IMR-90 (cell line): Measurements from ENCODE around the gene CBFA2T3. TPM values are rescaled to one million over a fixed set of nuclear protein-coding genes. Genes with fewer than 3 reads are reported as not detected.

Source experiments
- ATAC-seq: fragments of 200-7000 bp; cut with Tn5 transposase; 2 replicates; pipeline ENCODE4 v1.9.1; 2020; ENCODE audit warnings: low read depth, mild to moderate bottlenecking, moderate library complexity
- BruUV-seq: library from RNA; stranded (reverse); fragments of 400-500 nt; replicated peaks from 2 replicates; lab custom pipeline; 2021; lab: Mats Ljungman, UMichigan
- CTCF ChIA-PET: fragments of 300-600 bp; formaldehyde crosslinking; extraction: SDS; loops from one replicate; lab custom pipeline; 2021; ENCODE audit warnings: antibody characterized with exemption; lab: Yijun Ruan, JAX
- POLR2A ChIA-PET: fragments of 300-600 bp; sonication (Branson Sonifier 250); formaldehyde crosslinking; loops from one replicate; lab custom pipeline; 2022; ENCODE audit warnings: antibody characterized with exemption; ENCODE audit not compliant: unreplicated experiment; lab: Charles Lee
- DNase-seq: peaks from one replicate; pipeline ENCODE4 v3.0.0; 2013
- H2AFZ ChIP-seq: replicated peaks from 2 replicates; pipeline ENCODE3; 2013; ENCODE audit warnings: low read length, mild to moderate bottlenecking; ENCODE audit not compliant: poor library complexity
- H2AK5ac ChIP-seq: 2 replicates; pipeline ENCODE4 v1.6.1; 2013; ENCODE audit warnings: low read depth, low read length, inconsistent platforms
- H2AK9ac ChIP-seq: replicated peaks from 2 replicates; pipeline ENCODE3; 2013; ENCODE audit warnings: mild to moderate bottlenecking, low read depth, low read length, moderate library complexity; ENCODE audit not compliant: poor library complexity
- H2BK120ac ChIP-seq: 2 replicates; pipeline ENCODE4 v1.6.1; 2013; ENCODE audit warnings: low read depth, low read length, inconsistent platforms
- H2BK15ac ChIP-seq: 3 replicates; pipeline ENCODE4 v1.6.1; 2013; ENCODE audit warnings: low read depth, low read length, inconsistent platforms
- H2BK20ac ChIP-seq: 2 replicates; pipeline ENCODE4 v1.6.1; 2013; ENCODE audit warnings: low read depth, mild to moderate bottlenecking, inconsistent platforms, low read length, moderate library complexity
- H2BK5ac ChIP-seq: 2 replicates; pipeline ENCODE4 v1.6.1; 2013; ENCODE audit warnings: mild to moderate bottlenecking, low read depth, low read length, inconsistent platforms; ENCODE audit not compliant: poor library complexity, severe bottlenecking
- H3K14ac ChIP-seq: replicated peaks from 2 replicates; pipeline ENCODE4 v1.6.1; 2013; ENCODE audit warnings: low read depth, low read length, inconsistent platforms
- H3K18ac ChIP-seq: 2 replicates; pipeline ENCODE4 v1.6.1; 2013; ENCODE audit warnings: low read depth, low read length, control low read depth
- H3K23ac ChIP-seq: 2 replicates; pipeline ENCODE4 v1.6.1; 2013; ENCODE audit warnings: low read depth, low read length, inconsistent platforms
- H3K27ac ChIP-seq: 2 replicates; pipeline ENCODE4 v1.5.1; 2013; ENCODE audit warnings: mild to moderate bottlenecking, control low read depth, low read length; ENCODE audit not compliant: insufficient read depth
- H3K27me3 ChIP-seq: 2 replicates; pipeline ENCODE4 v1.6.1; 2013; ENCODE audit warnings: low read length; ENCODE audit not compliant: control insufficient read depth, insufficient read depth
- H3K36me3 ChIP-seq: 2 replicates; pipeline ENCODE4 v1.6.1; 2013; ENCODE audit warnings: low read length, mixed read lengths; ENCODE audit not compliant: control insufficient read depth, insufficient read depth
- H3K4ac ChIP-seq: 2 replicates; pipeline ENCODE4 v1.6.1; 2013; ENCODE audit warnings: low read depth, low read length, inconsistent platforms
- H3K4me1 ChIP-seq: 2 replicates; pipeline ENCODE4 v1.6.1; 2013; ENCODE audit warnings: low read length, mixed read lengths; ENCODE audit not compliant: control insufficient read depth, insufficient read depth
- H3K4me2 ChIP-seq: 2 replicates; pipeline ENCODE4 v1.6.1; 2013; ENCODE audit warnings: low read depth, mild to moderate bottlenecking, control low read depth, low read length, moderate library complexity
- H3K4me3 ChIP-seq: 2 replicates; pipeline ENCODE4 v1.5.1; 2013; ENCODE audit warnings: low read depth, mild to moderate bottlenecking, control low read depth, low read length, moderate library complexity; ENCODE audit not compliant: insufficient read depth
- H3K56ac ChIP-seq: 2 replicates; pipeline ENCODE4 v1.6.1; 2013; ENCODE audit warnings: low read length, inconsistent platforms; ENCODE audit not compliant: insufficient read depth; ENCODE audit errors: extremely low read depth
- H3K79me1 ChIP-seq, 2 experiments: 2 replicates each; pipeline ENCODE4 v1.6.1; 2013; ENCODE audit warnings: low read length in 2 of 2, inconsistent platforms in 1 of 2, low read depth in 1 of 2
- H3K9ac ChIP-seq: 2 replicates; pipeline ENCODE4 v1.6.1; 2013; ENCODE audit warnings: low read depth, low read length, control low read depth
- H3K9me1 ChIP-seq: 2 replicates; pipeline ENCODE4 v1.6.1; 2013; ENCODE audit warnings: low read length, inconsistent platforms; ENCODE audit not compliant: insufficient read depth
- H3K9me3 ChIP-seq: 2 replicates; pipeline ENCODE4 v1.6.1; 2013; ENCODE audit warnings: low read length; ENCODE audit not compliant: control insufficient read depth, insufficient read depth
- H4K20me1 ChIP-seq: 2 replicates; pipeline ENCODE4 v1.6.1; 2013; ENCODE audit warnings: low read length, inconsistent platforms; ENCODE audit not compliant: insufficient read depth
- H4K5ac ChIP-seq: 2 replicates; pipeline ENCODE4 v1.6.1; 2013; ENCODE audit warnings: mild to moderate bottlenecking, low read depth, low read length, control low read depth
- H4K8ac ChIP-seq, 2 experiments: 2 replicates each; pipeline ENCODE4 v1.6.1; 2013; ENCODE audit warnings: low read depth in 2 of 2, low read length in 2 of 2, control low read depth in 1 of 2, inconsistent platforms in 1 of 2
- H4K91ac ChIP-seq: 2 replicates; pipeline ENCODE4 v1.6.1; 2013; ENCODE audit warnings: low read depth, low read length, inconsistent platforms; ENCODE audit not compliant: insufficient read depth
- NFE2L2 ChIP-seq: fragments of 150-350 bp; IDR thresholded peaks from 2 replicates; pipeline ENCODE4 v1.6.1; 2016; ENCODE audit warnings: low read depth, mild to moderate bottlenecking, low read length
- RFX5 ChIP-seq: IDR thresholded peaks from 2 replicates; pipeline ENCODE4 v1.8.0; 2012; ENCODE audit warnings: low read depth, mild to moderate bottlenecking, low read length, moderate library complexity
- WGBS, 2 experiments: methylation state at CpG; one replicate each; pipeline versions ENCODE4 v1.1.5 to v1.1.7; 2013; ENCODE audit warnings: missing lambda C conversion rate in 2 of 2; ENCODE audit not compliant: insufficient read length in 1 of 2; ENCODE audit errors: extremely low coverage in 2 of 2; 5-methylcytosine and 5-hydroxymethylcytosine counted together
- dilution Hi-C: fragments of 300-500 bp; cut with HindIII; formaldehyde crosslinking; loops from one replicate; pipeline ENCODE4 v1.14.3; 2018; ENCODE audit warnings: low sequenced_read_pairs; ENCODE audit not compliant: unreplicated experiment
- in situ Hi-C: fragments of 300-500 bp; cut with MboI; formaldehyde crosslinking; loops from 3 replicates; pipeline ENCODE4 v1.14.3; 2019; ENCODE audit warnings: low sequenced_read_pairs, inconsistent platforms, mixed read lengths
- intact Hi-C: fragments of 100-400 bp; cut with micrococcal nuclease; formaldehyde crosslinking; loops from 2 replicates; pipeline ENCODE4 v1.10.0; 2022
- polyA plus RNA-seq, 3 experiments: library from polyadenylated mRNA; depleted of rRNA; stranded (reverse); fragments of >200 nt; gene quantifications; 2 replicates each; pipeline ENCODE4 v1.2.3, GENCODE V29; 2012; ENCODE audit warnings: low replicate concordance in 1 of 3
- total RNA-seq: library from RNA; depleted of rRNA; stranded (reverse); fragments of >200 nt; gene quantifications from 2 replicates; pipeline ENCODE4 v1.2.3, GENCODE V29; 2012

The CBFA2T3 gene
- total and polyA plus RNA-seq, 2 of the 4 experiments (the other 2 are of a cell fraction) = not detected

GRCh38 chr16:89020925-89021595 is 44.1 kb upstream of the CBFA2T3 start:
- H2AFZ ChIP-seq = no peak overlapping the region
- H3K9ac ChIP-seq = no peak overlapping the region
- H4K91ac ChIP-seq = no peak overlapping the region
- no peak overlapping the region for H3K23ac ChIP-seq
- TF ChIP-seq RFX5 (no peak), NFE2L2 (no peak)
- no peaks in the 10 kb centered on the region for H3K79me1 ChIP-seq
- no peak overlapping the region for H2AK9ac ChIP-seq
- H3K4ac ChIP-seq = no peak overlapping the region
- dilution Hi-C loops (no loop called here), in situ Hi-C loops (no loop called here), intact Hi-C loops (no loop called here)
- no peak overlapping the region for H3K18ac ChIP-seq
- H2BK120ac ChIP-seq = no peak overlapping the region
- no peak overlapping the region for H3K14ac ChIP-seq
- peaks cover 8% of the 10 kb centered on the region for H3K27me3 ChIP-seq
- no peak overlapping the region for H4K5ac ChIP-seq
- ChIA-PET CTCF (no interaction called here), POLR2A (no interaction called here)
- no peak overlapping the region for H2BK5ac ChIP-seq
- peaks cover 3% of the 10 kb centered on the region for H3K9me3 ChIP-seq
- no peak overlapping the region for H3K56ac ChIP-seq
- DNase-seq (no peak), ATAC-seq (no peak)
- H2AK5ac ChIP-seq = no peak overlapping the region
- H3K9me1 ChIP-seq = no peaks in the 10 kb centered on the region
- WGBS, 2 experiments = 79% methylated on average over 9 of the region's 23 CpGs; no CpG with 5 or more reads in 1 of the 2 experiments
- H2BK15ac ChIP-seq = no peak overlapping the region
- H3K36me3 ChIP-seq = no peaks in the 10 kb centered on the region
- no peak overlapping the region for H3K27ac ChIP-seq
- H3K4me1 ChIP-seq = no peaks in the 10 kb centered on the region
- H3K4me3 ChIP-seq = no peak overlapping the region
- no peaks in the 10 kb centered on the region for H4K20me1 ChIP-seq
- H2BK20ac ChIP-seq = no peak overlapping the region
- H4K8ac ChIP-seq = no peak overlapping the region
- BruUV-seq = no TSS peak
- no peak overlapping the region for H3K4me2 ChIP-seq
